PC-3 (cell line): ENCODE results near the gene STK38L. TPM values are rescaled to one million over a fixed set of nuclear protein-coding genes. Genes with fewer than 3 reads are reported as not detected.

Experiments used
- ATAC-seq: fragments of 200-7000 bp; cut with Tn5 transposase; 2 replicates; pipeline ENCODE4 v1.9.1; 2020; ENCODE audit warnings: mild to moderate bottlenecking, moderate library complexity
- BruUV-seq: library from RNA; stranded (reverse); fragments of 400-500 nt; replicated peaks from 2 replicates; lab custom pipeline; 2021; lab: Mats Ljungman, UMichigan
- CTCF ChIA-PET: fragments of 300-600 bp; sonication (Branson Sonifier 250); formaldehyde crosslinking; loops from one replicate; lab custom pipeline; 2022; ENCODE audit warnings: antibody characterized with exemption; lab: Charles Lee
- POLR2A ChIA-PET: fragments of 300-600 bp; sonication (Branson Sonifier 250); formaldehyde crosslinking; loops from one replicate; lab custom pipeline; 2022; ENCODE audit warnings: antibody characterized with exemption; ENCODE audit not compliant: unreplicated experiment; lab: Charles Lee
- DNase-seq: peaks from one replicate; pipeline ENCODE4 v3.0.0-alpha.2; 2015
- H2AFZ ChIP-seq: fragments of 300-600 bp; sonication (generic); 2 replicates; pipeline ENCODE4 v1.6.0; 2016; ENCODE audit warnings: antibody characterized with exemption, low read length
- H3F3A ChIP-seq: fragments of 300-600 bp; sonication (generic); one replicate; pipeline ENCODE4 v1.6.0; 2017; ENCODE audit warnings: antibody characterized with exemption, low read length, control low read depth, mild to moderate bottlenecking; ENCODE audit not compliant: unreplicated experiment
- H3K27ac ChIP-seq: fragments of 300-600 bp; sonication (generic); 2 replicates; pipeline ENCODE4 v1.5.1; 2016; ENCODE audit warnings: mild to moderate bottlenecking, low read length
- H3K27me3 ChIP-seq: fragments of 300-600 bp; sonication (generic); 2 replicates; pipeline ENCODE4 v1.6.1; 2016; ENCODE audit warnings: low read length, mixed read lengths
- H3K36me3 ChIP-seq: fragments of 300-600 bp; sonication (generic); 2 replicates; pipeline ENCODE4 v1.6.1; 2016; ENCODE audit warnings: low read depth, mixed run types, low read length, mixed read lengths
- H3K4me1 ChIP-seq: fragments of 300-600 bp; sonication (generic); 2 replicates; pipeline ENCODE4 v1.5.1; 2016; ENCODE audit warnings: low read length; ENCODE audit not compliant: insufficient read depth
- H3K4me2 ChIP-seq: fragments of 300-600 bp; sonication (generic); 2 replicates; pipeline ENCODE4 v1.6.0; 2016; ENCODE audit warnings: low read length
- H3K4me3 ChIP-seq: fragments of 300-600 bp; sonication (generic); 2 replicates; pipeline ENCODE4 v1.5.1; 2016; ENCODE audit warnings: mild to moderate bottlenecking, low read length, mixed read lengths
- H3K79me2 ChIP-seq: fragments of 300-600 bp; sonication (generic); 2 replicates; pipeline ENCODE4 v1.6.1; 2017; ENCODE audit warnings: low read length, mixed read lengths
- H3K9ac ChIP-seq: fragments of 300-600 bp; sonication (generic); 2 replicates; pipeline ENCODE4 v1.6.0; 2016; ENCODE audit warnings: mild to moderate bottlenecking, low read length
- H3K9me2 ChIP-seq: fragments of 300-600 bp; sonication (generic); replicated peaks from 2 replicates; pipeline ENCODE4 v1.6.1; 2016; ENCODE audit warnings: mixed run types, low read length, mixed read lengths
- H3K9me3 ChIP-seq: fragments of 300-600 bp; sonication (generic); 2 replicates; pipeline ENCODE4 v1.6.1; 2016; ENCODE audit warnings: low read length, mixed read lengths
- H4K20me1 ChIP-seq: fragments of 300-600 bp; sonication (generic); 2 replicates; pipeline ENCODE4 v1.6.1; 2016; ENCODE audit warnings: low read length, mixed read lengths
- CTCF ChIP-seq: fragments of 300-600 bp; sonication (generic); conservative IDR thresholded peaks from 2 replicates; pipeline ENCODE4 v1.5.1; 2017; ENCODE audit warnings: antibody characterized with exemption, low read depth, mild to moderate bottlenecking, low read length
- EZH2 ChIP-seq: fragments of 300-600 bp; sonication (generic); IDR thresholded peaks from one replicate; pipeline ENCODE4 v1.6.1; 2017; ENCODE audit warnings: antibody characterized with exemption, mild to moderate bottlenecking, low read length; ENCODE audit not compliant: unreplicated experiment
- EZH2phosphoT487 ChIP-seq: fragments of 300-600 bp; sonication (generic); IDR thresholded peaks from 2 replicates; pipeline ENCODE4 v1.6.1; 2018; ENCODE audit warnings: mild to moderate bottlenecking, antibody characterized with exemption, low read length, borderline replicate concordance
- intact Hi-C: fragments of 100-400 bp; cut with micrococcal nuclease; formaldehyde crosslinking; loops from 2 replicates; pipeline ENCODE4 v1.9.0; 2023
- total RNA-seq: library from RNA; depleted of rRNA; stranded (reverse); fragments of >200 nt; gene quantifications from 2 replicates; pipeline ENCODE4 v1.2.3, GENCODE V29; 2014

Gene STK38L
- total RNA-seq, 1 experiment from 2014 or later = 32.3 TPM

DNA sequence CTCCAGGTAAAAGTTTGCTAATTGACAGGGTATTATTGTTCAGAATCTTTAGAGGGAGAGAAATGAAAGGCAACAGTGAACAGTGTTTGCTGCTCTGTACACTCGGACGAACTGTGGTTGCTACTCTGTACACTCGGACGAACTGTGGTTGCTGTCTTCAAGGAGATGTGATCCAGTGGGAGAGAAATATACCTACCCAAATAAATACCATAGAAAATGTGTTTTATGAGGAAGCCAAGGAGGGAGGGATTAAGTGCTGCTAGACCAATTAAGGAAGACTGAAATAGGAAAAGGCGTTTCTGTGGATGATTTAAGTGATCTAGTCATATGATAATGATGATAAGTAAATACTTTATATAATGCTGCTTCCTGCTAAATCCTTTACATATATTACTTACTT is 2.7 kb downstream of the STK38L start:
- CTCF ChIA-PET = no interaction called here
- peak overlapping the region; percentile 80; the same call in 1 of the 2 replicates for H3K4me3 ChIP-seq
- no peak overlapping the region for H3K27ac ChIP-seq
- BruUV-seq = no TSS peak
- no peaks in the 10 kb centered on the region for H3F3A ChIP-seq
- no peaks in the 10 kb centered on the region for H3K9me3 ChIP-seq
- no peaks in the 10 kb centered on the region for H4K20me1 ChIP-seq
- H3K27me3 ChIP-seq = no peaks in the 10 kb centered on the region
- no peaks in the 10 kb centered on the region for H3K36me3 ChIP-seq
- H3K79me2 ChIP-seq = peaks cover 57% of the 10 kb centered on the region
- H3K4me2 ChIP-seq = peak overlapping the region; percentile 94
- ATAC-seq = no peak
- intact Hi-C loops = loop anchor here (5.0 kb wide), 1 partner anchor 84 kb away; no protein-coding TSS in a partner anchor
- H3K9me2 ChIP-seq = no peaks in the 10 kb centered on the region
- DNase-seq = no peak
- peaks cover 28% of the 10 kb centered on the region for H3K4me1 ChIP-seq
- no peak overlapping the region for H2AFZ ChIP-seq
- TF ChIP-seq EZH2phosphoT487 (no peak), EZH2 (no peak), CTCF (no peak)
- no peak overlapping the region for H3K9ac ChIP-seq
- POLR2A ChIA-PET = no interaction called here

- no peak for DNase-seq
- H3F3A ChIP-seq = no peaks in the 10 kb centered on the region
- intact Hi-C loops = no loop called here
- H3K4me3 ChIP-seq = no peak overlapping the region
- no peak overlapping the region for H3K9ac ChIP-seq
- H3K27me3 ChIP-seq = no peaks in the 10 kb centered on the region
- peaks cover 52% of the 10 kb centered on the region for H3K79me2 ChIP-seq
- H3K4me2 ChIP-seq = no peak overlapping the region
- H3K9me2 ChIP-seq = no peaks in the 10 kb centered on the region
- POLR2A ChIA-PET = interaction anchor here (0.6 kb wide), 1 partner anchor 299 kb away, joined by 5 read pairs; no protein-coding TSS in a partner anchor
- no peaks in the 10 kb centered on the region for H4K20me1 ChIP-seq
- H2AFZ ChIP-seq = no peak overlapping the region
- no peak overlapping the region for H3K27ac ChIP-seq
- ATAC-seq = no peak
- H3K4me1 ChIP-seq = no peaks in the 10 kb centered on the region
- no peaks in the 10 kb centered on the region for H3K36me3 ChIP-seq
- H3K9me3 ChIP-seq = no peaks in the 10 kb centered on the region
- CTCF ChIA-PET = no interaction called here
- no TSS peak for BruUV-seq
- no peak for TF ChIP-seq EZH2phosphoT487
- no peak for TF ChIP-seq CTCF
- TF ChIP-seq EZH2 = no peak
Measured at GRCh38 chr12:27252934-27253333, 8.8 kb downstream of the STK38L start.

- CTCF ChIA-PET = no interaction called here
- H3K9me2 ChIP-seq = no peaks in the 10 kb centered on the region
- intact Hi-C loops = no loop called here
- H2AFZ ChIP-seq = no peak overlapping the region
- no peak overlapping the region for H3K4me2 ChIP-seq
- POLR2A ChIA-PET = interaction anchor here (0.6 kb wide), 1 partner anchor 298 kb away, joined by 5 read pairs; no protein-coding TSS in a partner anchor
- no peaks in the 10 kb centered on the region for H3K27me3 ChIP-seq
- TF ChIP-seq EZH2 = no peak
- TF ChIP-seq EZH2phosphoT487 = no peak
- no peak for TF ChIP-seq CTCF
- H3K4me1 ChIP-seq = no peaks in the 10 kb centered on the region
- H3K79me2 ChIP-seq = peaks cover 48% of the 10 kb centered on the region
- no TSS peak for BruUV-seq
- DNase-seq (no peak), ATAC-seq (no peak)
- no peaks in the 10 kb centered on the region for H3K9me3 ChIP-seq
- H3K4me3 ChIP-seq = no peak overlapping the region
- no peak overlapping the region for H3K9ac ChIP-seq
- H3K36me3 ChIP-seq = no peaks in the 10 kb centered on the region
- no peaks in the 10 kb centered on the region for H3F3A ChIP-seq
- H3K27ac ChIP-seq = no peak overlapping the region
- no peaks in the 10 kb centered on the region for H4K20me1 ChIP-seq
Measured at GRCh38 chr12:27253347-27253746, 9.3 kb downstream of the STK38L start.
